Testis (tissue), 2 donors: Measurements from ENCODE around the gene SLC34A1.

Source experiments
- CTCF ChIP-seq, 3 experiments: fragments of 450-650 bp in 2 of 3; fragments of 200-600 bp in 1 of 3; sonication (generic) in 1 of 3; IDR thresholded peaks; one replicate each; pipeline ENCODE4 v1.5.1; 2016 to 2019; ENCODE audit warnings: antibody characterized with exemption in 3 of 3, mild to moderate bottlenecking in 2 of 3, moderate library complexity in 1 of 3
- POLR2A ChIP-seq: fragments of 450-650 bp; IDR thresholded peaks from one replicate; pipeline ENCODE4 v1.6.1; 2017; ENCODE audit warnings: antibody characterized with exemption, mild to moderate bottlenecking, moderate library complexity

DNA sequence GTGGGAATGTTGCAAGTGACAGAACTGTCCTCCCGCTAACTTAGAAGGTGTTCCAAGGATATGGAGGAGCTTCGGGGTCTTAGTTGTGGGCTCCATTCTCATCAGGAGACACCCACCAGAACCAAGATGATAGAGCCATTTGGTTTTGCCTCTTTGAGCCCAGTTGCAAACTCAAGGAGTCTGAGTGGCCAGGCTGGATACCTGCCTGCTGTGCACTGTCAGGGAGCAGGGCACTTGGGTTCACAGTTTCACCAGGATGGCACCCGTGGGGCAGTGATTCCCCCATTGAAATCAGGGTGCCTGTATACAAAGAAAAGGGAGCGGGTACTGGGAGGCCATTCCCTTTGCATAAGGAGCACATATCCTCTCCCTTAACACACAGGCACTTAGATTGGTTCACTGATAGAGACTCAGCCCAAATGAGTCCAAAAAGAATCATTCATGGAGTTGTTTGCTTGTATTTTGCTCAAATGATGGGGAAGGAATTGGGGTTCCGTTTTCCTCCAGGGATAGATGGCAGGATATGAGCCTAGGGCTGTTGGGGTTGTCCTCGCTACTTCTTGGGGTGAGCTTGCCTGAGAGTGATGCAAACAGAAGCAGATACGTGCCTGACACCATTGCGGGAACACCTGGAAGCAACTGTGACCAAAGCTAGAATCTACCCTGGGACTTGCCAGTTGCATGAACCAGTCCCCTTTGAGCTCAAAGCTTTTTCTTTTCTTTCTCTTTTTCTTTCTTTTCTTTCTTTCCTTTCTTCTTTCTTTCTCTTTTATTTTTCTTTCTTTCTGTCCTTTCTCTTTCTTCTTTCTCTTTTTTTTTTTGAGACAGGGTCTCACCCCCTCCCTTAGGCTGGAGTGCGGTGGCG lies 61.0 kb downstream of the SLC34A1 start:
- TF ChIP-seq CTCF (IDR thresholded peaks at IDR 0.05) (no peak), POLR2A (no peak)
